ENCODE results near the gene CHD5.

GRCh38 chr1:6200188-6200809 is 20.2 kb upstream of the CHD5 start:
- TF ChIP-seq CTCF (conservative IDR thresholded peaks at IDR 0.05; ENCODE audit: low read length) (no peak), EZH2phosphoT487 (IDR thresholded peaks at IDR 0.05; ENCODE audit: borderline replicate concordance) (no peak)

All from Loucy (cell line).